Fibroblast of lung (primary cell): Measurements from ENCODE around the gene FNDC3A. TPM values are rescaled to one million over a fixed set of nuclear protein-coding genes. Genes with fewer than 3 reads are reported as not detected.

ENCODE experiments used
- DNase-seq, 2 donors: peaks; one replicate each; pipeline versions ENCODE4 v3.0.0 to v3.0.0-alpha.2; 2010; ENCODE audit warnings: low read depth in 2 of 2
- H2AFZ ChIP-seq: 2 replicates; pipeline ENCODE4 v1.5.1; 2012; ENCODE audit warnings: low read length, control low read depth, inconsistent platforms
- H3K27ac ChIP-seq: 2 replicates; pipeline ENCODE4 v1.5.1; 2011; ENCODE audit warnings: low read length, control low read depth; ENCODE audit not compliant: insufficient read depth
- H3K27me3 ChIP-seq: 2 replicates; pipeline ENCODE4 v1.5.1; 2011; ENCODE audit warnings: mild to moderate bottlenecking, low read length; ENCODE audit not compliant: control insufficient read depth, insufficient read depth
- H3K36me3 ChIP-seq: 2 replicates; pipeline ENCODE4 v1.5.1; 2011; ENCODE audit warnings: low read length; ENCODE audit not compliant: control insufficient read depth, insufficient read depth
- H3K4me1 ChIP-seq: 2 replicates; pipeline ENCODE4 v1.5.1; 2011; ENCODE audit warnings: low read length; ENCODE audit not compliant: control insufficient read depth, insufficient read depth; ENCODE audit errors: extremely low read depth
- H3K4me2 ChIP-seq: 2 replicates; pipeline ENCODE4 v1.5.1; 2011; ENCODE audit warnings: low read length, control low read depth; ENCODE audit not compliant: insufficient read depth; ENCODE audit errors: extremely low read depth
- H3K4me3 ChIP-seq, 4 experiments: fragments of 200-600 bp in 1 of 4; sonication (generic) in 1 of 4; replicated peaks in 1 of 4; 2 replicates each; pipeline ENCODE4 v1.5.1; 2011 to 2016; ENCODE audit warnings: low read length in 4 of 4, low read depth in 3 of 4, mild to moderate bottlenecking in 3 of 4, control low read depth in 2 of 4, inconsistent platforms in 1 of 4, mixed read lengths in 1 of 4; ENCODE audit not compliant: insufficient read depth in 1 of 4; ENCODE audit errors: control extremely low read depth in 1 of 4
- H3K79me2 ChIP-seq: 2 replicates; pipeline ENCODE4 v1.5.1; 2012; ENCODE audit warnings: mild to moderate bottlenecking, low read length, inconsistent platforms; ENCODE audit not compliant: control insufficient read depth, insufficient read depth
- H3K9ac ChIP-seq: 2 replicates; pipeline ENCODE4 v1.5.1; 2011; ENCODE audit warnings: mild to moderate bottlenecking, low read length, control low read depth; ENCODE audit not compliant: insufficient read depth
- H3K9me3 ChIP-seq: 2 replicates; pipeline ENCODE4 v1.5.1; 2012; ENCODE audit warnings: low read depth, low read length; ENCODE audit not compliant: control insufficient read depth, insufficient read depth
- H4K20me1 ChIP-seq: 2 replicates; pipeline ENCODE4 v1.5.1; 2011; ENCODE audit warnings: low read length; ENCODE audit not compliant: control insufficient read depth, insufficient read depth; ENCODE audit errors: extremely low read depth
- EZH2 ChIP-seq: IDR thresholded peaks from 2 replicates; pipeline ENCODE4 v1.5.1; 2012; ENCODE audit warnings: low read length, control low read depth, mild to moderate bottlenecking; ENCODE audit errors: missing control alignments
- polyA plus RNA-seq, 2 donors: library from polyadenylated mRNA; depleted of rRNA in 1 of 2; stranded (reverse) in 1 of 2; unstranded in 1 of 2; fragments of >200 nt; gene quantifications; 2 replicates each; pipeline ENCODE4 v1.2.1, GENCODE V29; 2011 to 2012; ENCODE audit warnings: missing spikeins in 1 of 2
- total RNA-seq: library from RNA; depleted of rRNA; stranded (reverse); fragments of >200 nt; gene quantifications from 2 replicates; pipeline ENCODE4 v1.2.1, GENCODE V29; 2014
- TF ChIP-seq, protein P1 (sequence below), 2 donors: IDR thresholded peaks in 1 of 2; conservative IDR thresholded peaks in 1 of 2; 1 replicate in 1 of 2; 2 replicates in 1 of 2; pipeline ENCODE4 v1.5.1; 2011 to 2012; ENCODE audit warnings: low read length in 2 of 2, control low read depth in 1 of 2, inconsistent platforms in 1 of 2, low read depth in 1 of 2, mild to moderate bottlenecking in 1 of 2

The FNDC3A gene
- total and polyA plus RNA-seq, 2 donors (not counting 1 experiment from before 2014, with no cell fraction given): 44.7 to 79.4 TPM

GRCh38 chr13:49171359-49171758 lies 195.6 kb downstream of the FNDC3A start:
- TF ChIP-seq EZH2: no peak
- TF ChIP-seq, protein P1, sequence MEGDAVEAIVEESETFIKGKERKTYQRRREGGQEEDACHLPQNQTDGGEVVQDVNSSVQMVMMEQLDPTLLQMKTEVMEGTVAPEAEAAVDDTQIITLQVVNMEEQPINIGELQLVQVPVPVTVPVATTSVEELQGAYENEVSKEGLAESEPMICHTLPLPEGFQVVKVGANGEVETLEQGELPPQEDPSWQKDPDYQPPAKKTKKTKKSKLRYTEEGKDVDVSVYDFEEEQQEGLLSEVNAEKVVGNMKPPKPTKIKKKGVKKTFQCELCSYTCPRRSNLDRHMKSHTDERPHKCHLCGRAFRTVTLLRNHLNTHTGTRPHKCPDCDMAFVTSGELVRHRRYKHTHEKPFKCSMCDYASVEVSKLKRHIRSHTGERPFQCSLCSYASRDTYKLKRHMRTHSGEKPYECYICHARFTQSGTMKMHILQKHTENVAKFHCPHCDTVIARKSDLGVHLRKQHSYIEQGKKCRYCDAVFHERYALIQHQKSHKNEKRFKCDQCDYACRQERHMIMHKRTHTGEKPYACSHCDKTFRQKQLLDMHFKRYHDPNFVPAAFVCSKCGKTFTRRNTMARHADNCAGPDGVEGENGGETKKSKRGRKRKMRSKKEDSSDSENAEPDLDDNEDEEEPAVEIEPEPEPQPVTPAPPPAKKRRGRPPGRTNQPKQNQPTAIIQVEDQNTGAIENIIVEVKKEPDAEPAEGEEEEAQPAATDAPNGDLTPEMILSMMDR (conservative IDR thresholded peaks at IDR 0.05 in 1 of 2, IDR thresholded peaks at IDR 0.05 in 1 of 2; ENCODE audit: low read depth in 1 of 2, low read length in 2 of 2): no peak
- Histone ChIP-seq H3K4me2 (no peak overlapping the region), H3K9ac (no peak overlapping the region), H3K4me3 (no peak overlapping the region), H2AFZ (no peak overlapping the region), H3K9me3 (no peaks in the 10 kb centered on the region), H4K20me1 (no peaks in the 10 kb centered on the region), H3K36me3 (peaks cover 2% of the 10 kb centered on the region), H3K27me3 (no peaks in the 10 kb centered on the region), H3K4me1 (no peaks in the 10 kb centered on the region), H3K27ac (no peak overlapping the region), H3K79me2 (no peaks in the 10 kb centered on the region)
- no peak for DNase-seq

DNA sequence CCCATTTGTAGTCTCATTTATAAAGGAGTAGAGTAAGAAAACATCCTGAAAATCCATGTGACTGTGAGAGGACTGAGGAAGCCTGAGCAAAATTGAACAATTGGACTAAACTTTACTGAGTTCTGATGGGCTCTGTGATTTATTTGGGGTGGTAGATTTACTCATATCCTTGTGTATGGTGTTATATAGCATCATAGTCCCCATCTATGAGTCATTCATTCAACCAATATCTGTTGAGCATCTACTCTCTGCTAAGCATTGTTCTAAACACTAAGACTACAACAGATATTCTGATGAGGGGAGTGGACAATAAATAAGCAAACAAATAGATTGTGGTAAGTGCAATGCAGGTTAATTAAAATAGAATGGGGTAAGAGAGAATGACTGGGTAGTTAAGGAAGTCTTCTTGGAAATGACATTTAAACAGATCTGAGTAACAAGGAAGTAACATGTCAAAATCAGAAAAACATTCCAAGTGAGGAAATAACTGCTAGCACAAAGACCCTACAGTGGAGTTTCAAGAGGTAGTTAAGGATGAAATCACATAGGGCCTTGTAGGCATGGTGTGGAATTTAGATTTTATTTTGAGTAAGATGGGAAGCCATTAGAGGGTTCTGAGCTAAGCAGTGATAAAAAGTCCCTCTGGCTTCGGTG lies 208.1 kb downstream of the FNDC3A start:
- TF ChIP-seq EZH2: no peak
- TF ChIP-seq, protein P1 (conservative IDR thresholded peaks at IDR 0.05 in 1 of 2, IDR thresholded peaks at IDR 0.05 in 1 of 2; ENCODE audit: low read depth in 1 of 2, low read length in 2 of 2): no peak
- no peak overlapping the region for H3K9ac ChIP-seq
- no peaks in the 10 kb centered on the region for H3K27me3 ChIP-seq
- H4K20me1 ChIP-seq: no peaks in the 10 kb centered on the region
- H2AFZ ChIP-seq: no peak overlapping the region
- no peaks in the 10 kb centered on the region for H3K36me3 ChIP-seq
- no peaks in the 10 kb centered on the region for H3K79me2 ChIP-seq
- peak in 1 of 2 donors; percentile 5 for DNase-seq
- H3K4me2 ChIP-seq: no peak overlapping the region
- no peaks in the 10 kb centered on the region for H3K9me3 ChIP-seq
- H3K4me3 ChIP-seq: no peak overlapping the region
- no peak overlapping the region for H3K27ac ChIP-seq
- no peaks in the 10 kb centered on the region for H3K4me1 ChIP-seq

- Histone ChIP-seq H3K4me1 (no peaks in the 10 kb centered on the region), H3K4me3 (no peak overlapping the region), H3K9ac (no peak overlapping the region), H3K4me2 (no peak overlapping the region), H4K20me1 (no peaks in the 10 kb centered on the region), H3K9me3 (no peaks in the 10 kb centered on the region), H3K27me3 (no peaks in the 10 kb centered on the region), H3K27ac (no peak overlapping the region), H3K36me3 (no peaks in the 10 kb centered on the region), H3K79me2 (no peaks in the 10 kb centered on the region), H2AFZ (no peak overlapping the region)
- TF ChIP-seq, protein P1 (conservative IDR thresholded peaks at IDR 0.05 in 1 of 2, IDR thresholded peaks at IDR 0.05 in 1 of 2; ENCODE audit: low read depth in 1 of 2, low read length in 2 of 2): no peak
- TF ChIP-seq EZH2: no peak
- no peak for DNase-seq
These were observed 208.9 kb downstream of the FNDC3A start for GRCh38 chr13:49184621-49185020.
